OCI-LY1 (cell line): Measurements from ENCODE around the gene ZNF648.
"Not testable (repeated sequence)": the region's sequence is repeated elsewhere in the genome, so short reads cannot be mapped to it uniquely, and the experiment has no call there.

Experiments
- H2AFZ ChIP-seq: fragments of 200-600 bp; sonication (generic), shearing (Covaris generic); 2 replicates; pipeline ENCODE4 v1.6.0; 2014; ENCODE audit warnings: antibody characterized with exemption, mild to moderate bottlenecking, low read length
- H3F3A ChIP-seq: fragments of 200-600 bp; sonication (generic), shearing (Covaris generic); 2 replicates; pipeline ENCODE4 v1.6.0; 2014; ENCODE audit warnings: mild to moderate bottlenecking, antibody characterized with exemption, low read length, moderate library complexity; ENCODE audit not compliant: insufficient read depth
- H3K27ac ChIP-seq: fragments of 200-600 bp; sonication (generic); 2 replicates; pipeline ENCODE4 v1.5.1; 2014; ENCODE audit warnings: low read length, mixed run types, mild to moderate bottlenecking, low read depth; ENCODE audit not compliant: poor library complexity, severe bottlenecking
- H3K27me3 ChIP-seq: fragments of 200-600 bp; sonication (generic); 2 replicates; pipeline ENCODE4 v1.6.0; 2014; ENCODE audit warnings: antibody characterized with exemption, mild to moderate bottlenecking, low read length, moderate library complexity; ENCODE audit not compliant: insufficient read depth
- H3K36me3 ChIP-seq: fragments of 200-600 bp; sonication (generic); 2 replicates; pipeline ENCODE4 v1.6.1; 2014; ENCODE audit warnings: mild to moderate bottlenecking, antibody characterized with exemption, low read length, moderate library complexity, mixed read lengths; ENCODE audit not compliant: insufficient read depth
- H3K4me1 ChIP-seq: fragments of 200-600 bp; sonication (generic); 2 replicates; pipeline ENCODE4 v1.5.1; 2014; ENCODE audit warnings: mild to moderate bottlenecking, low read length, moderate library complexity; ENCODE audit not compliant: insufficient read depth, severe bottlenecking
- H3K4me2 ChIP-seq: fragments of 200-600 bp; sonication (generic), shearing (Covaris generic); 2 replicates; pipeline ENCODE4 v1.6.1; 2014; ENCODE audit warnings: low read length
- H3K4me3 ChIP-seq: fragments of 200-600 bp; sonication (generic); 2 replicates; pipeline ENCODE4 v1.5.1; 2014; ENCODE audit warnings: low read length, low read depth, mild to moderate bottlenecking, mixed read lengths; ENCODE audit not compliant: poor library complexity, severe bottlenecking
- H3K79me2 ChIP-seq: fragments of 200-600 bp; shearing (Covaris generic); 2 replicates; pipeline ENCODE4 v1.6.1; 2016; ENCODE audit warnings: mixed run types, low read length, mixed read lengths; ENCODE audit not compliant: insufficient read depth
- H3K9ac ChIP-seq: fragments of 200-600 bp; sonication (generic), shearing (Covaris generic); 2 replicates; pipeline ENCODE4 v1.6.1; 2014; ENCODE audit warnings: mild to moderate bottlenecking, low read length, mixed read lengths
- H3K9me2 ChIP-seq: fragments of 200-600 bp; sonication (generic), shearing (Covaris generic); 2 replicates; pipeline ENCODE4 v1.6.1; 2014; ENCODE audit warnings: low read depth, mild to moderate bottlenecking, low read length, mixed read lengths
- H3K9me3 ChIP-seq: fragments of 200-600 bp; shearing (Covaris generic); 2 replicates; pipeline ENCODE4 v1.6.1; 2014; ENCODE audit warnings: low read length, mixed read lengths
- H4K20me1 ChIP-seq: fragments of 200-600 bp; sonication (generic), shearing (Covaris generic); 2 replicates; pipeline ENCODE4 v1.6.0; 2016; ENCODE audit warnings: mild to moderate bottlenecking, low read length; ENCODE audit not compliant: insufficient read depth
- EZH2 ChIP-seq: fragments of 200-600 bp; sonication (generic), shearing (Covaris generic); IDR thresholded peaks from 2 replicates; pipeline ENCODE4 v1.8.0; 2017; ENCODE audit warnings: borderline replicate concordance, mixed run types, mild to moderate bottlenecking, antibody characterized with exemption, low read length, moderate library complexity, mixed read lengths
- TF ChIP-seq, protein P1 (sequence below): fragments of 200-600 bp; sonication (generic), shearing (Covaris generic); IDR thresholded peaks from 2 replicates; pipeline ENCODE4 v1.5.1; 2017; ENCODE audit warnings: mild to moderate bottlenecking, antibody characterized with exemption, low read length, moderate library complexity, mixed read lengths

ZNF648 gene

DNA sequence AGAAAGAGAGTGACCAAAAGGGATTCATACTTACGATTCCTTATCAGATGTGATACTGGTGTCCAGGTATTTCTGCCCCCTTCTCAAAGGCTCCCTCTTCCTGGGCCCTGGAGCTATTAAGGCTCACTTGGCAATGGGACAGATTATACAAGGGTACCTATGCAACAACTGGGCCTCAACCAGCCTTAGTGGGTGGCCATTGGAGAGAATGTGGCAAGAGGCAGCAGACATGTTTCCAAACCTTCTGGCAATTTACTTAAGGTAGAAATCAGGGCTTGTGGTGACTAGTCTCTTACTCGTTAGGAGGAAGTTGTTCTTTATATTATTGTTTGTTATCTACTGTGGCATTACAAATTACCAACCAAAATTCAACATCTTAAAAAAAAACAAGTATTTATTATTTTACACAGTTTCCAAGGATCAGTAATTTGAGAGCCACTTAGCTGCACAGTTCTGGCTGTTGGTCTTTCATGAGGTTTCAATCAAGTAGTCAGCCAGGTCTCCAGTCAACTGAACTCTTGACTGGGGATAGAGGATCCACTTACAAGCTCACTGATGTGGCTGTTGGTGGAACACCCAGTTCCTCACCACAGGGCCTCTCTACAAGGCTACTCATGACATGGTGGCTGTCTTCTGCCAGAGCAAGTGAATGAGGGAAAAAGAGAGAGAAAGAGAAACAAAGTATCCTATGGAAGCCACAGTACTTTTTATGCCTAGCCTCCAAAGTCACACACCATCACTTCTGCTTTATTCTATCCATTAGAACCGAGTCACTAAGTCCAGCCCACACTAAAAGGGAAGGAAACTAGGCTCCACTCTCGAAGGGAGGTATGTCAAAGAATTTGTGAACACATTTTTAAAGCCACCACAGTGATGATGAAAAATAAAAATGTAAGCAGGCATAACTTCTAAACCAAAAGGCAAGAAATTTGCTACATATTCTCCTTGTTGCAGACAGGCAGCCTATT is 10.7 kb downstream of the ZNF648 start:
- Histone ChIP-seq H3K4me1 (no peaks in the 10 kb centered on the region), H3F3A (no peaks in the 10 kb centered on the region), H3K9me3 (no peaks in the 10 kb centered on the region), H4K20me1 (no peaks in the 10 kb centered on the region), H3K27ac (no peak overlapping the region), H3K9me2 (no peaks in the 10 kb centered on the region), H3K36me3 (no peaks in the 10 kb centered on the region), H3K9ac (no peak overlapping the region), H3K4me2 (no peak overlapping the region), H3K4me3 (no peak overlapping the region), H3K27me3 (no peaks in the 10 kb centered on the region), H3K79me2 (no peaks in the 10 kb centered on the region), H2AFZ (no peak overlapping the region)
- TF ChIP-seq, protein P1, sequence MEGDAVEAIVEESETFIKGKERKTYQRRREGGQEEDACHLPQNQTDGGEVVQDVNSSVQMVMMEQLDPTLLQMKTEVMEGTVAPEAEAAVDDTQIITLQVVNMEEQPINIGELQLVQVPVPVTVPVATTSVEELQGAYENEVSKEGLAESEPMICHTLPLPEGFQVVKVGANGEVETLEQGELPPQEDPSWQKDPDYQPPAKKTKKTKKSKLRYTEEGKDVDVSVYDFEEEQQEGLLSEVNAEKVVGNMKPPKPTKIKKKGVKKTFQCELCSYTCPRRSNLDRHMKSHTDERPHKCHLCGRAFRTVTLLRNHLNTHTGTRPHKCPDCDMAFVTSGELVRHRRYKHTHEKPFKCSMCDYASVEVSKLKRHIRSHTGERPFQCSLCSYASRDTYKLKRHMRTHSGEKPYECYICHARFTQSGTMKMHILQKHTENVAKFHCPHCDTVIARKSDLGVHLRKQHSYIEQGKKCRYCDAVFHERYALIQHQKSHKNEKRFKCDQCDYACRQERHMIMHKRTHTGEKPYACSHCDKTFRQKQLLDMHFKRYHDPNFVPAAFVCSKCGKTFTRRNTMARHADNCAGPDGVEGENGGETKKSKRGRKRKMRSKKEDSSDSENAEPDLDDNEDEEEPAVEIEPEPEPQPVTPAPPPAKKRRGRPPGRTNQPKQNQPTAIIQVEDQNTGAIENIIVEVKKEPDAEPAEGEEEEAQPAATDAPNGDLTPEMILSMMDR = no peak
- no peak for TF ChIP-seq EZH2

DNA sequence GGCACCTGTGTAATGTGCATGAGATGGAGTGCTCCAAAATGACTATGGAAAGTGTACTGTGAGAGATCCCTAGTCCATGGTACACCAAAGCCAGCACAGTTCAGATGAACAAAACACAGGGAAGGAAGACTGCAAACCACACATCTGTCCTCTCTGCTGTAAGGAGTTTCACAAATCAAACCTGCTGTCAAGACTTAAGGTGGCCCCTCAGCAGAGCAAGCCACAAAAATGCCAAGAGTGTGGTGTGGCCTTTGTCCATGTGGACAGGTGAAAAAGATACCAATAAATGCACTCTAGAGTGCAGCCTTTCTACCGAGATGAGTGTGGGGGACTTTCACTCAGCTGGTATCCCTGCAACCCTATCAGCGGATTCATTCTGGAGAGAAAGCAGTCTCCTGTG is 12.9 kb downstream of the ZNF648 start:
- Histone ChIP-seq H3K36me3 (no peaks in the 10 kb centered on the region), H4K20me1 (no peaks in the 10 kb centered on the region), H3K79me2 (no peaks in the 10 kb centered on the region), H3K9ac (no peak overlapping the region), H3K9me2 (no peaks in the 10 kb centered on the region), H2AFZ (no peak overlapping the region), H3K27me3 (no peaks in the 10 kb centered on the region), H3K9me3 (no peaks in the 10 kb centered on the region), H3K4me2 (no peak overlapping the region), H3F3A (no peaks in the 10 kb centered on the region), H3K27ac (no peak overlapping the region), H3K4me3 (no peak overlapping the region), H3K4me1 (no peaks in the 10 kb centered on the region)
- TF ChIP-seq, protein P1 = no peak
- TF ChIP-seq EZH2 = no peak

DNA sequence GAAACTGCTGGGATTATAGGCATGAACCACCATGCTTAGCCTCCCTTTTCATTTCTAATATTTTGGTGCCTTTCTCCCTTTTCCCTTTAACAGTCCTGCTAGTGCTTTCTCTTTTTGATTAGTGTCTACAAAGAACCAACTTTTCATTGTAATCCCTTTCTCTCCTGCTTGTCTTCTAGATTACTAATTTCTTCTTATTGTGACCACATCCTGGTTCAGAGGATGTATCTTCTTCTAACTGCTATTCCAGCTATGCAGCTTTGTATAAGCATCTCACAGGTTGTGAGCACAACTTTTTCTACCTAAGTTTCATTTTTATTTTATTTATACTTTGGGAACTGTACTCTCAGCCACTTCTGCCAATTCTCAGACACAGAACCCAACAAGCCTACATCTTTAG is 14.7 kb downstream of the ZNF648 start:
- no peak overlapping the region for H3K27ac ChIP-seq
- no peak overlapping the region for H3K4me2 ChIP-seq
- H3K27me3 ChIP-seq = no peaks in the 10 kb centered on the region
- H3K79me2 ChIP-seq = no peaks in the 10 kb centered on the region
- no peak overlapping the region for H3K9ac ChIP-seq
- H3K9me2 ChIP-seq = no peaks in the 10 kb centered on the region
- no peak for TF ChIP-seq EZH2
- TF ChIP-seq, protein P1 = no peak
- H3K36me3 ChIP-seq = no peaks in the 10 kb centered on the region
- no peaks in the 10 kb centered on the region for H3K9me3 ChIP-seq
- no peak overlapping the region for H2AFZ ChIP-seq
- H3K4me3 ChIP-seq = no peak overlapping the region
- H3F3A ChIP-seq = no peaks in the 10 kb centered on the region
- no peaks in the 10 kb centered on the region for H4K20me1 ChIP-seq
- no peaks in the 10 kb centered on the region for H3K4me1 ChIP-seq

DNA sequence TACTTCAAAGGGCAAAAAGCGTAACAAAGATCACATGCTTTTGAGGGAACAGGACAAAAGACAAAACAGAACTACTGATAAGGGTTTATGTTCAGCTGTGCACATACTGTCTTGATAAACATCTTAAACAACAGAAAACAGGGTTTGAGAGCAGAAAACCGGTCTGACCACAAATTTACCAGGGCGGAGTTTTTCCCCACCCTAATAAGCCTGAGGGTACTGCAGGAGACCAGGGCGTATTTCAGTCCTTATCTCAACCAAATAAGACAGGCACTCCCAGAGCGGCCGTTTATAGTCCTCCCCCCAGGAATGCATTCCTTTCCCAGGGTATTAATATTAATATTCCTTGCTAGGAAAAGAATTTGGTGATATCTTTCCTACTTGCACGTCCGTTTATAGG is 16.0 kb downstream of the ZNF648 start:
- not testable (repeated sequence) for H3K27ac ChIP-seq, H3K36me3 ChIP-seq, H3K9me2 ChIP-seq, H3K79me2 ChIP-seq, H3F3A ChIP-seq, H3K4me1 ChIP-seq, H3K27me3 ChIP-seq, H4K20me1 ChIP-seq, H3K4me3 ChIP-seq, H3K9me3 ChIP-seq, H3K4me2 ChIP-seq, H3K9ac ChIP-seq, H2AFZ ChIP-seq
